Natural killer cell treated with Interleukin-12 subunit alpha and Interleukin-12 subunit beta and Interleukin-15 and Interleukin-18, amount 100 ng/mL, for 72 hours (primary cell): ENCODE measurements around the gene RPS6KA4. TPM values are rescaled to one million over a fixed set of nuclear protein-coding genes. Genes with fewer than 3 reads are reported as not detected.
"Not testable (repeated sequence)": the region's sequence is repeated elsewhere in the genome, so short reads cannot be mapped to it uniquely, and the experiment has no call there.

Experiments
- ATAC-seq, 2 donors: fragments of 150-1000 bp; cut with Tn5 transposase in 1 of 2; sonication (Bioruptor Pico), chemical (Tn5 transposase) in 1 of 2; 2 replicates each; pipeline ENCODE4 v1.10.0; 2021
- DNase-seq: peaks from one replicate; pipeline ENCODE4 v3.0.0; 2022; ENCODE audit warnings: low spot score
- H3K27ac Mint-ChIP-seq, 2 donors: 1 replicate in 1 of 2; 2 replicates in 1 of 2; pipeline ENCODE4 v1.8.0; 2022; ENCODE audit warnings: mixed read lengths in 2 of 2, mild to moderate bottlenecking in 1 of 2, moderate library complexity in 1 of 2
- H3K27me3 Mint-ChIP-seq, 2 donors: 1 replicate in 1 of 2; 2 replicates in 1 of 2; pipeline ENCODE4 v1.8.0; 2022; ENCODE audit warnings: mixed read lengths in 2 of 2
- H3K36me3 Mint-ChIP-seq: one replicate; pipeline ENCODE4 v1.8.0; 2022; ENCODE audit warnings: mixed read lengths
- H3K4me1 Mint-ChIP-seq, 2 donors: 1 replicate in 1 of 2; 2 replicates in 1 of 2; pipeline ENCODE4 v1.8.0; 2022; ENCODE audit warnings: low read depth in 2 of 2, mixed read lengths in 2 of 2, mild to moderate bottlenecking in 1 of 2
- H3K4me3 Mint-ChIP-seq: one replicate; pipeline ENCODE4 v1.8.0; 2022; ENCODE audit warnings: mixed read lengths
- H3K9me3 Mint-ChIP-seq: 2 replicates; pipeline ENCODE4 v1.8.0; 2022; ENCODE audit warnings: mixed read lengths
- total RNA-seq, 2 donors: library from RNA; stranded (reverse); gene quantifications; one replicate each; pipeline ENCODE4 v1.2.3, GENCODE V29; 2022

Gene RPS6KA4
- total RNA-seq, result 10 to 100 TPM; 20.7 to 29.5 TPM

DNA sequence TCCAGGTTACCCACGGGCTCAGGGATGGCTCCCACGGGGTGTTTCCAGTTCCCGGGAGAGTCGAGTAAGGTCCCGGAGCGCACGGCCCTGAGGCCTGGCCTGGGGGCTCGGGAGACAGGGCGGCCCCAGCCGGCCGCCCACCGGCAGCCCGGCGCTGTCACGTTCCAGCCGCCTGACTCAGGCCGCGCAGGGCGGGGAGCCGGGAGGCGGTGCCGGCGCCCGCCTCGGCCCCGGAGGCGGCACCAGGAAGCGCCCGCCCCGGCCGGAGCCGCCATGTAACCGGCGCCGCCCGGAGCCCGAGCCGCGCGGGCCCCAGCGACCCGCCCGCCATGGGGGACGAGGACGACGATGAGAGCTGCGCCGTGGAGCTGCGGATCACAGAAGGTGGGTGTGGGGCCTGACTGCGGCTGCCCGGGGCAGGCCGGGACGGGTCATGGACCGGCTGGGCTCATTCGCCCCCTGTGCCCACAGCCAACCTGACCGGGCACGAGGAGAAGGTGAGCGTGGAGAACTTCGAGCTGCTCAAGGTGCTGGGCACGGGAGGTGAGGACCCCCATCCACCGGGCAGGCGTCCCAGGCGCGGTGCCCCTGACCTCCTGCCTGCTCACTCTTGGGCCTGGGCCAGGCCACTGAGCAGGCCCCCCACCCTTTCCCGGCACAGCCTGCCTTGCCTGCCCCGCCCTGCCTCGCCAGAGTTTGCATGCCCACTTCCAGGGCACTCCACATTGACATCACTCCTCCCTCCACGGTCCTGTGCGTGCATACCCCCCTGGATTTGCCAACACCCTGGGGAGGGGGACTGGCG, at the start of gene RPS6KA4:
TSS of gene RPS6KA4 (plus strand) at position 256 of the 805 bp plus-strand sequence. CDS start at position 330, 74 bp downstream.
- Mint-ChIP-seq H3K27me3 (no peaks in the 10 kb centered on the region), H3K4me3 (peak within 1 kb of the TSS; percentile 90), H3K36me3 (no peaks in the 10 kb centered on the region), H3K4me1 (peaks cover 16 to 18% of the 10 kb centered on the region in 2 donors), H3K27ac (peak within 1 kb of the TSS; percentile 36 to 78), H3K9me3 (no peaks in the 10 kb centered on the region)
- DNase-seq (peak; percentile 78), ATAC-seq (peak; percentile 90 to 92)

- no peaks in the 10 kb centered on the region for H3K36me3 Mint-ChIP-seq
- DNase-seq, result no peak
- H3K27me3 Mint-ChIP-seq, result no peaks in the 10 kb centered on the region
- H3K27ac Mint-ChIP-seq, result peak overlapping the region; percentile 26 to 58
- H3K4me3 Mint-ChIP-seq, result peak overlapping the region; percentile 15
- H3K4me1 Mint-ChIP-seq, result peaks cover 28 to 30% of the 10 kb centered on the region in 2 donors
- ATAC-seq, result no peak
- H3K9me3 Mint-ChIP-seq, result no peaks in the 10 kb centered on the region
Measured at GRCh38 chr11:64312947-64313346, 46.0 kb upstream of the RPS6KA4 start.

- Mint-ChIP-seq H3K36me3 (no peaks in the 10 kb centered on the region), H3K27ac (peak overlapping the region; percentile 26 to 58), H3K27me3 (no peaks in the 10 kb centered on the region), H3K9me3 (no peaks in the 10 kb centered on the region), H3K4me3 (no peak overlapping the region), H3K4me1 (peaks cover 31 to 34% of the 10 kb centered on the region in 2 donors)
- DNase-seq (no peak), ATAC-seq (no peak)
Measured at GRCh38 chr11:64313491-64314145, 45.3 kb upstream of the RPS6KA4 start.

DNA sequence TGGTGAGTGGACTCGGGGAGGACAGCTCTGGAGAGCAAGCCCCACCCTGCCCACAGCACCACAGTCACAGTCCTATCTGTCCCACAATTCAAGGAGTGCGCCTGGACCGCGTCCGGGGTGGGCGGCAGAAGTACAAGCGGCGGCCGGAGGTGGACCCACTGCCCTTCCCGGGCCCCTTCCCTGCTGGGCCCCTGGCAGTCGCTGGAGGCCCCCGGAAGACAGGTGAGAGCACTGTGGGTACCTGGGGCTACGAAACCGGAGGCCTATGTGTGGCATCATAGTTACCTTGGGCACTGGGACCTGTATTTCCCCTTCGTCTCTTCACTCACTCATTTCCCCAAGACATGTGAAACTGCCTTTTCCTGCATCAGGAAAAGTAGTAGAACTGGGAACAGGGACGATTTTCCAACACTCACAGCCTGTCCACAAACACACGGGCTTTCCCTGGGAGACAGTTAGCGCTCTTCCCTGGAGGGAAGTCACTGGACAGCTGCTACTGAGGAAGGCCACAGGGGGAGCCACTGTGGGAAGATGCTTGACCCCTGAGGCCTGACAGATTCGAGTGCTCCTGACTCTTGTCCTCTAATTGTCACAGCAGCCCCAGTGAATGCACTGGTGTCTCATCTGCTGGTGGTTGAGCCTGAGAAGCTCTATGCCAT, 44.7 kb upstream of the RPS6KA4 start:
- no peaks in the 10 kb centered on the region for H3K36me3 Mint-ChIP-seq
- H3K9me3 Mint-ChIP-seq, result no peaks in the 10 kb centered on the region
- peaks cover 38% of the 10 kb centered on the region in 2 donors for H3K4me1 Mint-ChIP-seq
- no peak overlapping the region for H3K4me3 Mint-ChIP-seq
- H3K27ac Mint-ChIP-seq, result no peak overlapping the region
- no peak for DNase-seq
- H3K27me3 Mint-ChIP-seq, result no peaks in the 10 kb centered on the region
- no peak for ATAC-seq

DNA sequence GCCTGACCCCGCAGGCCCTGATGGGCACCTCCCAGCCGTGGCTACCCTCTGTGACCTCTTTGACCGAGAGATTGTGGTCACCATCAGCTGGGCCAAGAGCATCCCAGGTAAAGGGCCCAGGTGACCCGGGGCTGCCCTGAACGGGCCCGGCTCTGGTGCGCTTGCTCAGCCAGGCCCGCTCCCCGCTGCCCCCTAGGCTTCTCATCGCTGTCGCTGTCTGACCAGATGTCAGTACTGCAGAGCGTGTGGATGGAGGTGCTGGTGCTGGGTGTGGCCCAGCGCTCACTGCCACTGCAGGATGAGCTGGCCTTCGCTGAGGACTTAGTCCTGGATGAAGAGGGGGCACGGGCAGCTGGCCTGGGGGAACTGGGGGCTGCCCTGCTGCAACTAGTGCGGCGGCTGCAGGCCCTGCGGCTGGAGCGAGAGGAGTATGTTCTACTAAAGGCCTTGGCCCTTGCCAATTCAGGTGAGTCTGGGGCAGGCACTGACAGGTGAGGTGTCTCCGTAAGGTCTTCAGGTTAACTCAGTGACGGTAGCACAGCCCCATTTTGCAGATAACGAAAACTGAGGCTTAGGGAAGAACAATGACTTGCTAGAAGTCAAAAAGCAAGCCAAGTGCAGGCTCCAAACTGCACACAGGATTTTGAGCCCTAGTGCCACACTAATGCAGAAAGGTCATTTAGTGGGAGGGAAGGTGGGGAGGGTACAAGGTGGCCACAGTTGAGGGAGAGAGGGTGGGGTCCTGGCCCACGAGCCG, 44.0 kb upstream of the RPS6KA4 start:
- H3K36me3 Mint-ChIP-seq, result no peaks in the 10 kb centered on the region
- no peak for DNase-seq
- H3K4me3 Mint-ChIP-seq, result peak overlapping the region; percentile 10
- no peaks in the 10 kb centered on the region for H3K9me3 Mint-ChIP-seq
- no peaks in the 10 kb centered on the region for H3K27me3 Mint-ChIP-seq
- no peak overlapping the region for H3K27ac Mint-ChIP-seq
- peaks cover 41 to 45% of the 10 kb centered on the region in 2 donors for H3K4me1 Mint-ChIP-seq
- no peak for ATAC-seq

GRCh38 chr11:64315667-64316526, 43.1 kb upstream of the RPS6KA4 start:
- H3K4me3 Mint-ChIP-seq, result peak overlapping the region; percentile 89
- H3K27ac Mint-ChIP-seq, result peak overlapping the region; percentile 93 to 97
- ATAC-seq, H3K27me3 Mint-ChIP-seq, H3K36me3 Mint-ChIP-seq, H3K9me3 Mint-ChIP-seq, DNase-seq: not testable (repeated sequence)
- peaks cover 48 to 49% of the 10 kb centered on the region in 2 donors for H3K4me1 Mint-ChIP-seq

GRCh38 chr11:64316672-64317324, 42.2 kb upstream of the RPS6KA4 start:
- ATAC-seq (peak in 1 of 2 donors; percentile 7), DNase-seq (no peak)
- H3K4me1 Mint-ChIP-seq, result peaks cover 51 to 52% of the 10 kb centered on the region in 2 donors
- H3K36me3 Mint-ChIP-seq, result no peaks in the 10 kb centered on the region
- peak overlapping the region; percentile 93 to 97 for H3K27ac Mint-ChIP-seq
- peak overlapping the region; percentile 89 for H3K4me3 Mint-ChIP-seq
- no peaks in the 10 kb centered on the region for H3K27me3 Mint-ChIP-seq
- H3K9me3 Mint-ChIP-seq, result no peaks in the 10 kb centered on the region

GRCh38 chr11:64317325-64317960, 41.5 kb upstream of the RPS6KA4 start, which contains the start of gene TRMT112:
Gene TRMT112, minus strand, starts transcription at chr11:64317559. Its CDS starts 33 bp downstream, at chr11:64317526.
- Mint-ChIP-seq H3K9me3 (no peaks in the 10 kb centered on the region), H3K36me3 (no peaks in the 10 kb centered on the region), H3K27ac (peak within 1 kb of the TSS; percentile 93 to 97), H3K4me3 (peak within 1 kb of the TSS; percentile 89), H3K27me3 (no peaks in the 10 kb centered on the region), H3K4me1 (peaks cover 49 to 51% of the 10 kb centered on the region in 2 donors)
- ATAC-seq (peak; percentile 80 to 87), DNase-seq (peak; percentile 97)

DNA sequence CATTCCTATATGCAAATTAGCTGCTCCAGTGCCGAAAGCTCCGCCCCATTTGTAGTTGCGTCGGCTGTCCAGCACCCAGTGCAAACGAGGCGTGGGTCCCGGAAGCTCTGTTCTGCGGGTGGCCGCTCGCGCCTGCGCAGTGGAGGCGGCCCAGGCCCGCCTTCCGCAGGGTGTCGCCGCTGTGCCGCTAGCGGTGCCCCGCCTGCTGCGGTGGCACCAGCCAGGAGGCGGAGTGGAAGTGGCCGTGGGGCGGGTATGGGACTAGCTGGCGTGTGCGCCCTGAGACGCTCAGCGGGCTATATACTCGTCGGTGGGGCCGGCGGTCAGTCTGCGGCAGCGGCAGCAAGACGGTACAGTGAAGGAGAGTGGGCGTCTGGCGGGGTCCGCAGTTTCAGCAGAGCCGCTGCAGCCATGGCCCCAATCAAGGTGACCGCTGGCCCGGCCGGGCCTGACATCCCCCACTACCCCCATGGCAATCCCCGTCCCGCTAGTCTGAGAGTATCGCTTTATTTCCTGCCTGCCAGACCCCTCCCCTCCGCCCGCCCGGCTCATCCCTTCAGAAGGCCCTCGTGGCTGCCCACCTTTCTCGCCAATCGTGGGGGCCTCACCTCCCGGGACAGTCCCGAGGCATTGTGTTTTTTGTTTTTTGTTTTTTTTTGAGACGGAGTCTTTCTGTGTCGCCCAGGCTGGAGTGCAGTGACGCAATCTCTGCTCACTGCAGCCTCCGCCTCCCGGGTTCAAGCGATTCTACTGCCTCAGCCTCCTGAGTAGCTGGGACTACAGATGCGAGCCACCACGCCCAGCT, 40.8 kb upstream of the RPS6KA4 start, which contains the start of gene PRDX5:
TSS of gene PRDX5 (plus strand) at position 161 of the 805 bp plus-strand sequence. CDS start at position 256, 95 bp downstream.
- DNase-seq (peak; percentile 99), ATAC-seq (peak; percentile 89 to 93)
- Mint-ChIP-seq H3K27me3 (no peaks in the 10 kb centered on the region), H3K4me1 (peaks cover 42 to 44% of the 10 kb centered on the region in 2 donors), H3K9me3 (no peaks in the 10 kb centered on the region), H3K4me3 (peak within 1 kb of the TSS; percentile 89), H3K27ac (peak within 1 kb of the TSS; percentile 93 to 97), H3K36me3 (no peaks in the 10 kb centered on the region)

DNA sequence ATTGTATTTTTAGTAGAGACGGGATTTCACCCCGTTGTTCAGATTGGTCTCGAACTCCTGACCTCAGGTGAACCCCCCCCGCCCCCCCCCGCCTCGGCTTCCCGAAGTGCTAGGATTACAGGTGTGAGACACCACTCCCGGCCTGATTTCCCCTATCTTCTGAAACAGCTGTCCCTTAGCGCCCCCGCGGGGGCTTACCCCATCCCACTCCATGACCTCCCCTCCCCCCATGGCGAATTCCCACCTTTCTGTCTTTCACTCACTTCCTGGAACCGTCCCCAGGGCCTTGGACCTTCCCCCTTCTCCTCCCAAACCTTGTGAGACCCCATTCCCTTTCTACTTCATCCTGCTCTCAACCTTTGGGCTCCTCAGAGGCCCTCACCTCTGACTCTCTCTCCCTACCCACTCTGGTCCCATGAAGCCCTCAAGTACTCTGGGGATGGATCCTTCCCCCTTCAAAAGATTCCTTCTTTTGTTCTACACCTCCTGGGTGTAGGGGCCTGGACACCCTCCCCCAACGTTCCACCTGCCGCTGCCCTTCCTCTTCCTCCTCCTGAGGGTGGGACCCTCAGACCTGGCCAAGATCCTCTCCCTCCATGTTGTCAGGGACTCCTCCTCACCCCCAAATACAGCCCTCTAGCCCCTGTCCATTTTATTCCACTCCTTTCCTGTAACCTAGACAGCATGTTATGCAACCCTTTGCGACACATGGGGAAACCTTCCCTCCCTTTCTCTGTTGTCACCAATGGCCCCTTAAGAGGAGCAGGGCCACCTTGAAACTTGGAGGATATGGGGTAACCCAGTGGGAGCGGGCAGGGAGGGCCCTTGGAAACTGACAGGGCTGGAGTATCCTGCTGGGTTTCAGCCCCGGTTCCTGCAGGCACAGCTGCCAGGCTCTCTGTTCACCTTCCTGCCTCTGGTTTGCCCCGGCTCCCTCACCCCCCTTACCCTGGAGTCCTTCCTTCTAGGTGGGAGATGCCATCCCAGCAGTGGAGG, 39.9 kb upstream of the RPS6KA4 start:
- Mint-ChIP-seq H3K4me3 (peak overlapping the region; percentile 89), H3K27ac (peak overlapping the region; percentile 93 to 97), H3K4me1 (peaks cover 39 to 45% of the 10 kb centered on the region in 2 donors), H3K9me3 (no peaks in the 10 kb centered on the region), H3K27me3 (no peaks in the 10 kb centered on the region), H3K36me3 (no peaks in the 10 kb centered on the region)
- no peak for DNase-seq
- no peak for ATAC-seq
